K562 (cell line): ENCODE data around the gene APOL4. TPM values are rescaled to one million over a fixed set of nuclear protein-coding genes. Genes with fewer than 3 reads are reported as not detected.
A peak's percentile ranks its signal among the peaks of the same experiment; 100 is the strongest.

Experiments used
- ATAC-seq: fragments of 200-7000 bp; cut with Tn5 transposase; 3 replicates; pipeline ENCODE4 v1.9.1; 2020; ENCODE audit warnings: moderate library complexity
- BruUV-seq: library from RNA; stranded (reverse); fragments of 400-500 nt; replicated peaks from 2 replicates; lab custom pipeline; 2021; lab: Mats Ljungman, UMichigan
- CTCF ChIA-PET: fragments of 300-600 bp; formaldehyde crosslinking; extraction: SDS; loops from one replicate; lab custom pipeline; 2021; ENCODE audit warnings: low intra/inter-chr PET ratio; lab: Yijun Ruan, JAX
- POLR2A ChIA-PET: fragments of 300-600, 350-650 bp; sonication (Branson Sonifier 250); formaldehyde crosslinking; extraction: SDS; loops from one replicate; lab custom pipeline; 2021; ENCODE audit warnings: antibody characterized with exemption, inconsistent platforms; lab: Yijun Ruan, JAX
- DNase-seq, 4 experiments: peaks; one replicate each; pipeline versions ENCODE4 v3.0.0 to v3.0.0-alpha.2; 2011 to 2018; ENCODE audit warnings: low spot score in 3 of 4, mixed read lengths in 3 of 4; ENCODE audit errors: extremely low read depth in 1 of 4
- FAIRE-seq: peaks from 2 replicates; lab custom pipeline; 2011; peaks lifted over from hg19 to GRCh38; lab: Jason Lieb, UNC
- H2AFZ ChIP-seq: 2 replicates; pipeline ENCODE4 v1.6.0; 2011; ENCODE audit warnings: low read depth, low read length, control low read depth, inconsistent platforms
- H3K27ac ChIP-seq: fragments of 200-600 bp; 3 replicates; pipeline ENCODE4 v1.8.0; 2011; ENCODE audit warnings: low read depth, mild to moderate bottlenecking, control low read depth, inconsistent platforms, low read length, moderate library complexity, mixed read lengths; ENCODE audit errors: extremely low read depth
- H3K27me3 ChIP-seq, 2 experiments: fragments of 300-600 bp in 1 of 2; 2 replicates in 1 of 2; 3 replicates in 1 of 2; pipeline versions ENCODE4 v1.6.0 to v1.8.0; 2011; ENCODE audit warnings: inconsistent platforms in 2 of 2, low read length in 2 of 2, mild to moderate bottlenecking in 1 of 2, mixed read lengths in 1 of 2, moderate library complexity in 1 of 2; ENCODE audit not compliant: control insufficient read depth in 2 of 2, insufficient read depth in 2 of 2
- H3K36me3 ChIP-seq: fragments of 300-600 bp; 3 replicates; pipeline ENCODE4 v1.8.0; 2011; ENCODE audit warnings: mild to moderate bottlenecking, low read length, inconsistent platforms; ENCODE audit not compliant: control insufficient read depth, insufficient read depth
- H3K4me1 ChIP-seq, 2 experiments: fragments of 200-600 bp in 1 of 2; replicated peaks in 1 of 2; 2 replicates in 1 of 2; 3 replicates in 1 of 2; pipeline versions ENCODE4 v1.5.1 to v1.8.0; 2011; ENCODE audit warnings: inconsistent platforms in 2 of 2, low read length in 2 of 2, mild to moderate bottlenecking in 1 of 2, mixed read lengths in 1 of 2, moderate library complexity in 1 of 2; ENCODE audit not compliant: control insufficient read depth in 2 of 2, insufficient read depth in 2 of 2
- H3K4me2 ChIP-seq: 2 replicates; pipeline ENCODE4 v1.6.1; 2011; ENCODE audit warnings: low read length, control low read depth, inconsistent platforms, mixed read lengths; ENCODE audit not compliant: insufficient read depth
- H3K4me3 ChIP-seq: fragments of 200-600 bp; sonication (generic), shearing (Covaris generic); 2 replicates; pipeline ENCODE4 v1.5.1; 2016; ENCODE audit warnings: control low read depth, inconsistent platforms
- H3K79me2 ChIP-seq: fragments of 200-600 bp; 3 replicates; pipeline ENCODE4 v1.8.0; 2011; ENCODE audit warnings: low read length, inconsistent platforms; ENCODE audit not compliant: control insufficient read depth, insufficient read depth
- H3K9ac ChIP-seq, 2 experiments: 2 replicates each; pipeline versions ENCODE4 v1.6.0 to v1.6.1; 2011; ENCODE audit warnings: low read depth in 2 of 2, low read length in 2 of 2, control low read depth in 1 of 2, inconsistent platforms in 1 of 2, mild to moderate bottlenecking in 1 of 2, mixed read lengths in 1 of 2; ENCODE audit not compliant: insufficient read depth in 1 of 2
- H3K9me1 ChIP-seq: one replicate; pipeline ENCODE4 v1.6.0; 2011; ENCODE audit warnings: inconsistent platforms, mild to moderate bottlenecking, low read length, moderate library complexity; ENCODE audit not compliant: control insufficient read depth, insufficient read depth
- H3K9me3 ChIP-seq: replicated peaks from 2 replicates; pipeline ENCODE4 v1.5.1; 2011; ENCODE audit warnings: low read depth, low read length, inconsistent platforms; ENCODE audit not compliant: control insufficient read depth, insufficient read depth
- H4K20me1 ChIP-seq: replicated peaks from 2 replicates; pipeline ENCODE4 v1.6.1; 2011; ENCODE audit warnings: low read length, inconsistent platforms, mixed read lengths; ENCODE audit not compliant: control insufficient read depth, insufficient read depth
- ZNF121 ChIP-seq: sonication (generic); formaldehyde crosslinking; conservative IDR thresholded peaks from 2 replicates; pipeline ENCODE4 v1.8.0; 2022; ENCODE audit warnings: missing genetic modification reagents
- WGBS: fragments of 100-300 bp; shearing (Covaris generic); methylation state at CpG from one replicate; pipeline ENCODE4 v1.1.6; 2016; ENCODE audit warnings: low coverage, mixed read lengths; ENCODE audit not compliant: insufficient coverage; ENCODE audit errors: missing lambda C conversion rate; 5-methylcytosine and 5-hydroxymethylcytosine counted together
- in situ Hi-C: fragments of 300-500 bp; cut with MboI; formaldehyde crosslinking; loops from 4 replicates; pipeline ENCODE4 v1.15.0; 2018; ENCODE audit warnings: inconsistent platforms, mixed read lengths
- intact Hi-C: fragments of 100-400 bp; cut with micrococcal nuclease; formaldehyde crosslinking; loops from 2 replicates; pipeline ENCODE4 v1.14.2; 2022
- polyA plus RNA-seq, 8 experiments: library from polyadenylated mRNA; depleted of rRNA in 4 of 8; stranded (reverse) in 5 of 8; unstranded in 3 of 8; fragments of >200 nt; fragmentation: Nextera tagmentation in 2 of 8; fragmentation: Illumina TruSeq in 1 of 8; extraction: Ambion mirVana in 2 of 8; extraction: Trizol in 1 of 8; gene quantifications; 2 replicates each; pipeline versions ENCODE4 v1.2.1 to v1.2.3, GENCODE V29; 2011 to 2014; ENCODE audit warnings: inconsistent platforms in 1 of 8, missing spikeins in 1 of 8
- total RNA-seq, 7 experiments: library from RNA; depleted of rRNA in 6 of 7; stranded (reverse); fragments of >200 nt in 6 of 7; fragmentation: Illumina TruSeq in 2 of 7; extraction: Trizol in 2 of 7; gene quantifications; 2 replicates each; pipeline versions ENCODE4 v1.2.1 to v1.2.3, GENCODE V29; 2011 to 2021; ENCODE audit warnings: low replicate concordance in 1 of 7
- TF ChIP-seq, protein P1 (sequence below), 2 experiments: IDR thresholded peaks in 1 of 2; conservative IDR thresholded peaks in 1 of 2; 2 replicates each; pipeline ENCODE4 v1.6.1; 2016; ENCODE audit warnings: low read depth in 2 of 2, mild to moderate bottlenecking in 1 of 2, missing compliant biosample characterization in 1 of 2, missing genetic modification characterization in 1 of 2, moderate library complexity in 1 of 2
- TF ChIP-seq, protein P2 (sequence below), 2 experiments: fragments of 450-650 bp; IDR thresholded peaks; 2 replicates each; pipeline ENCODE4 v1.6.1; 2018; ENCODE audit warnings: mild to moderate bottlenecking in 2 of 2, low read depth in 1 of 2; ENCODE audit not compliant: partially characterized antibody in 2 of 2

The APOL4 gene
- total and polyA plus RNA-seq, 9 of the 15 experiments (the other 6 are each of a cell fraction or from before 2014, with no cell fraction given) = 6.5 to 15.0 (median 9.8) TPM

DNA sequence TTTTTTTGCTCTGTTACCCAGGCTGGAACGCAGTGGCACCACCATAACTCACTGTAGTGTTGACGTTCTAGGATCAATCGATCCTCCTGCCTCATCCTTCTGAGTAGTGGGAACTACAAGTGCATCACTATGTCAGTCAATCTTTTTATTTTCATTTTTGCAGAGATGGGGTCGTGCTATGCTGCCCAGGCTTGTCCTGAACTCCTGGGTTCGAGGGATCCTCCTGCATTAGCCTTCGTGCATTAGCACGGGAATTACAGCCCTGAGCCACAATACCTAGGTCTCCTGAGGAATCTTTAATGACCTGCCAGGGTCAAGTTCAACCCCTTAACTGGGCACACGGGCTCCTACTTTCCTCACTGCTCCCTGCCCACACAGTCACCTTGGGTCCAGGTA is 45.5 kb downstream of the APOL4 start:
- no peaks in the 10 kb centered on the region for H3K9me3 ChIP-seq
- in situ Hi-C loops (no loop called here), intact Hi-C loops (no loop called here)
- H3K4me2 ChIP-seq = peak overlapping the region; percentile 70; the same call in 1 of the 2 replicates
- peaks cover 13 to 16% of the 10 kb centered on the region in 2 experiments for H3K4me1 ChIP-seq
- no peaks in the 10 kb centered on the region for H3K27me3 ChIP-seq
- H3K9me1 ChIP-seq = no peaks in the 10 kb centered on the region
- ChIA-PET POLR2A (interaction anchor here (0.8 to 1.3 kb wide), 3 partner anchors 14 to 36 kb away, joined by 3 to 5 read pairs (median 3); no protein-coding TSS in a partner anchor), CTCF (no interaction called here)
- peak overlapping the region; percentile 38 to 87; a peak in 3 of 4 replicates for H3K9ac ChIP-seq
- peak overlapping the region; percentile 78 for H2AFZ ChIP-seq
- ATAC-seq = no peak
- DNase-seq = no peak
- peak overlapping the region; percentile 20; the same call in 1 of the 2 replicates for H3K4me3 ChIP-seq
- H3K36me3 ChIP-seq = no peaks in the 10 kb centered on the region
- 50% methylated on average over 8 of the region's 8 CpGs for WGBS
- TF ChIP-seq ZNF121 (CRISPR knock-in tag) = 0 out of 2 replicates have a peak, but pooled peaks have one; percentile 32
- TF ChIP-seq, protein P1, sequence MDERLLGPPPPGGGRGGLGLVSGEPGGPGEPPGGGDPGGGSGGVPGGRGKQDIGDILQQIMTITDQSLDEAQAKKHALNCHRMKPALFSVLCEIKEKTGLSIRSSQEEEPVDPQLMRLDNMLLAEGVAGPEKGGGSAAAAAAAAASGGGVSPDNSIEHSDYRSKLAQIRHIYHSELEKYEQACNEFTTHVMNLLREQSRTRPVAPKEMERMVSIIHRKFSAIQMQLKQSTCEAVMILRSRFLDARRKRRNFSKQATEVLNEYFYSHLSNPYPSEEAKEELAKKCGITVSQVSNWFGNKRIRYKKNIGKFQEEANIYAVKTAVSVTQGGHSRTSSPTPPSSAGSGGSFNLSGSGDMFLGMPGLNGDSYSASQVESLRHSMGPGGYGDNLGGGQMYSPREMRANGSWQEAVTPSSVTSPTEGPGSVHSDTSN (CRISPR knock-in tag; IDR thresholded peaks at IDR 0.05; ENCODE audit: low read depth) = no peak
- TF ChIP-seq, protein P1 (tag; conservative IDR thresholded peaks at IDR 0.05; ENCODE audit: low read depth) = 0 out of 2 replicates have a peak, but pooled peaks have one; percentile 11
- TF ChIP-seq, protein P2, sequence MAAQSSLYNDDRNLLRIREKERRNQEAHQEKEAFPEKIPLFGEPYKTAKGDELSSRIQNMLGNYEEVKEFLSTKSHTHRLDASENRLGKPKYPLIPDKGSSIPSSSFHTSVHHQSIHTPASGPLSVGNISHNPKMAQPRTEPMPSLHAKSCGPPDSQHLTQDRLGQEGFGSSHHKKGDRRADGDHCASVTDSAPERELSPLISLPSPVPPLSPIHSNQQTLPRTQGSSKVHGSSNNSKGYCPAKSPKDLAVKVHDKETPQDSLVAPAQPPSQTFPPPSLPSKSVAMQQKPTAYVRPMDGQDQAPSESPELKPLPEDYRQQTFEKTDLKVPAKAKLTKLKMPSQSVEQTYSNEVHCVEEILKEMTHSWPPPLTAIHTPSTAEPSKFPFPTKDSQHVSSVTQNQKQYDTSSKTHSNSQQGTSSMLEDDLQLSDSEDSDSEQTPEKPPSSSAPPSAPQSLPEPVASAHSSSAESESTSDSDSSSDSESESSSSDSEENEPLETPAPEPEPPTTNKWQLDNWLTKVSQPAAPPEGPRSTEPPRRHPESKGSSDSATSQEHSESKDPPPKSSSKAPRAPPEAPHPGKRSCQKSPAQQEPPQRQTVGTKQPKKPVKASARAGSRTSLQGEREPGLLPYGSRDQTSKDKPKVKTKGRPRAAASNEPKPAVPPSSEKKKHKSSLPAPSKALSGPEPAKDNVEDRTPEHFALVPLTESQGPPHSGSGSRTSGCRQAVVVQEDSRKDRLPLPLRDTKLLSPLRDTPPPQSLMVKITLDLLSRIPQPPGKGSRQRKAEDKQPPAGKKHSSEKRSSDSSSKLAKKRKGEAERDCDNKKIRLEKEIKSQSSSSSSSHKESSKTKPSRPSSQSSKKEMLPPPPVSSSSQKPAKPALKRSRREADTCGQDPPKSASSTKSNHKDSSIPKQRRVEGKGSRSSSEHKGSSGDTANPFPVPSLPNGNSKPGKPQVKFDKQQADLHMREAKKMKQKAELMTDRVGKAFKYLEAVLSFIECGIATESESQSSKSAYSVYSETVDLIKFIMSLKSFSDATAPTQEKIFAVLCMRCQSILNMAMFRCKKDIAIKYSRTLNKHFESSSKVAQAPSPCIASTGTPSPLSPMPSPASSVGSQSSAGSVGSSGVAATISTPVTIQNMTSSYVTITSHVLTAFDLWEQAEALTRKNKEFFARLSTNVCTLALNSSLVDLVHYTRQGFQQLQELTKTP (IDR thresholded peaks at IDR 0.05; ENCODE audit: low read depth in 1 of 2, partially characterized antibody in 2 of 2) = no peak
- FAIRE-seq = no peak
- BruUV-seq = no TSS peak
- peak overlapping the region; percentile 62; the same call in 1 of the 3 replicates for H3K27ac ChIP-seq
- no peaks in the 10 kb centered on the region for H3K79me2 ChIP-seq
- no peaks in the 10 kb centered on the region for H4K20me1 ChIP-seq
